ENCODE measurements around the gene SOHLH1.
"Not testable (repeated sequence)": the region's sequence is repeated elsewhere in the genome, so short reads cannot be mapped to it uniquely, and the experiment has no call there.

SOHLH1 gene

GRCh38 chr9:135684691-135685090, 14.6 kb downstream of the SOHLH1 start:
- Mint-ChIP-seq H3K36me3 (no peaks in the 10 kb centered on the region), H3K9me3 (no peaks in the 10 kb centered on the region), H3K27ac (no peak overlapping the region), H3K4me1 (no peaks in the 10 kb centered on the region), H3K27me3 (no peaks in the 10 kb centered on the region), H3K4me3 (no peak overlapping the region)
- DNase-seq = no peak
- CTCF ChIA-PET = no interaction called here

GRCh38 chr9:135683401-135684034, 15.8 kb downstream of the SOHLH1 start:
- H3K27me3 Mint-ChIP-seq = no peaks in the 10 kb centered on the region
- no peaks in the 10 kb centered on the region for H3K36me3 Mint-ChIP-seq
- no peaks in the 10 kb centered on the region for H3K4me1 Mint-ChIP-seq
- CTCF ChIA-PET = no interaction called here
- no peak for DNase-seq
- H3K27ac Mint-ChIP-seq = no peak overlapping the region
- no peaks in the 10 kb centered on the region for H3K9me3 Mint-ChIP-seq
- no peak overlapping the region for H3K4me3 Mint-ChIP-seq

GRCh38 chr9:135681161-135681560, 18.1 kb downstream of the SOHLH1 start:
- Mint-ChIP-seq H3K36me3 (no peaks in the 10 kb centered on the region), H3K27me3 (no peaks in the 10 kb centered on the region), H3K27ac (no peak overlapping the region), H3K4me1 (no peaks in the 10 kb centered on the region), H3K9me3 (no peaks in the 10 kb centered on the region), H3K4me3 (no peak overlapping the region)
- no peak for DNase-seq
- CTCF ChIA-PET = no interaction called here

GRCh38 chr9:135680056-135680455, 19.2 kb downstream of the SOHLH1 start:
- no peak for DNase-seq
- H3K36me3 Mint-ChIP-seq = no peaks in the 10 kb centered on the region

GRCh38 chr9:135678236-135679017, 20.9 kb downstream of the SOHLH1 start:
- Mint-ChIP-seq H3K4me1 (no peaks in the 10 kb centered on the region), H3K4me3 (no peak overlapping the region), H3K36me3 (no peaks in the 10 kb centered on the region), H3K27ac (no peak overlapping the region), H3K27me3 (no peaks in the 10 kb centered on the region), H3K9me3 (no peaks in the 10 kb centered on the region)
- CTCF ChIA-PET = no interaction called here
- DNase-seq = no peak

More at GRCh38 chr9:135680056-135680455, 19.2 kb downstream of the SOHLH1 start:
- H3K4me1 Mint-ChIP-seq = no peaks in the 10 kb centered on the region
- H3K4me3 Mint-ChIP-seq = no peak overlapping the region
- CTCF ChIA-PET = no interaction called here
- H3K27me3 Mint-ChIP-seq = no peaks in the 10 kb centered on the region
- H3K27ac Mint-ChIP-seq = no peak overlapping the region
- no peaks in the 10 kb centered on the region for H3K9me3 Mint-ChIP-seq

GRCh38 chr9:135677641-135678168, 21.6 kb downstream of the SOHLH1 start:
- no peak overlapping the region for H3K4me3 Mint-ChIP-seq
- no peak overlapping the region for H3K27ac Mint-ChIP-seq
- CTCF ChIA-PET = no interaction called here
- H3K9me3 Mint-ChIP-seq = no peaks in the 10 kb centered on the region
- H3K36me3 Mint-ChIP-seq = no peaks in the 10 kb centered on the region
- H3K27me3 Mint-ChIP-seq = no peaks in the 10 kb centered on the region
- H3K4me1 Mint-ChIP-seq = no peaks in the 10 kb centered on the region
- no peak for DNase-seq

GRCh38 chr9:135676891-135677290, 22.4 kb downstream of the SOHLH1 start:
- H3K9me3 Mint-ChIP-seq = no peaks in the 10 kb centered on the region
- no peak overlapping the region for H3K4me3 Mint-ChIP-seq
- H3K36me3 Mint-ChIP-seq = no peaks in the 10 kb centered on the region
- H3K27ac Mint-ChIP-seq = no peak overlapping the region
- CTCF ChIA-PET = no interaction called here
- H3K4me1 Mint-ChIP-seq = no peaks in the 10 kb centered on the region
- no peak for DNase-seq
- no peaks in the 10 kb centered on the region for H3K27me3 Mint-ChIP-seq

- no peak for DNase-seq
- Mint-ChIP-seq H3K4me3 (no peak overlapping the region), H3K27me3 (no peaks in the 10 kb centered on the region), H3K27ac (no peak overlapping the region), H3K9me3 (no peaks in the 10 kb centered on the region), H3K4me1 (no peaks in the 10 kb centered on the region), H3K36me3 (no peaks in the 10 kb centered on the region)
- CTCF ChIA-PET = no interaction called here
Observed at GRCh38 chr9:135674977-135675376, 24.3 kb downstream of the SOHLH1 start.

- H3K27me3 Mint-ChIP-seq = no peaks in the 10 kb centered on the region
- no peak overlapping the region for H3K27ac Mint-ChIP-seq
- H3K4me1 Mint-ChIP-seq = no peaks in the 10 kb centered on the region
- H3K36me3 Mint-ChIP-seq = no peaks in the 10 kb centered on the region
- H3K9me3 Mint-ChIP-seq = no peaks in the 10 kb centered on the region
- H3K4me3 Mint-ChIP-seq = no peak overlapping the region
- CTCF ChIA-PET = no interaction called here
- no peak for DNase-seq
Observed at GRCh38 chr9:135673941-135674340, 25.3 kb downstream of the SOHLH1 start.

- H3K27me3 Mint-ChIP-seq, H3K4me1 Mint-ChIP-seq, DNase-seq, H3K4me3 Mint-ChIP-seq, H3K27ac Mint-ChIP-seq, H3K36me3 Mint-ChIP-seq, H3K9me3 Mint-ChIP-seq, CTCF ChIA-PET: not testable (repeated sequence)
Observed at GRCh38 chr9:135672786-135673185, 26.5 kb downstream of the SOHLH1 start.

- Mint-ChIP-seq H3K4me1 (no peaks in the 10 kb centered on the region), H3K4me3 (no peak overlapping the region)
Observed at GRCh38 chr9:135671591-135672041, 27.7 kb downstream of the SOHLH1 start.

GRCh38 chr9:135670721-135671590, 28.3 kb downstream of the SOHLH1 start:
- Mint-ChIP-seq H3K27me3 (no peaks in the 10 kb centered on the region), H3K9me3 (no peaks in the 10 kb centered on the region), H3K4me1 (no peaks in the 10 kb centered on the region), H3K27ac (no peak overlapping the region), H3K36me3 (no peaks in the 10 kb centered on the region), H3K4me3 (no peak overlapping the region)
- CTCF ChIA-PET = no interaction called here
- DNase-seq = no peak

More at GRCh38 chr9:135671591-135672041, 27.7 kb downstream of the SOHLH1 start:
- H3K36me3 Mint-ChIP-seq = no peaks in the 10 kb centered on the region
- H3K9me3 Mint-ChIP-seq = no peaks in the 10 kb centered on the region
- H3K27me3 Mint-ChIP-seq = no peaks in the 10 kb centered on the region
- CTCF ChIA-PET = no interaction called here
- no peak overlapping the region for H3K27ac Mint-ChIP-seq
- no peak for DNase-seq

GRCh38 chr9:135669616-135670285, 29.5 kb downstream of the SOHLH1 start:
- CTCF ChIA-PET = no interaction called here
- H3K27ac Mint-ChIP-seq = no peak overlapping the region
- H3K9me3 Mint-ChIP-seq = no peaks in the 10 kb centered on the region
- H3K4me3 Mint-ChIP-seq = no peak overlapping the region
- no peaks in the 10 kb centered on the region for H3K27me3 Mint-ChIP-seq
- no peaks in the 10 kb centered on the region for H3K4me1 Mint-ChIP-seq
- no peaks in the 10 kb centered on the region for H3K36me3 Mint-ChIP-seq
- no peak for DNase-seq

GRCh38 chr9:135669018-135669417, 30.3 kb downstream of the SOHLH1 start:
- H3K4me1 Mint-ChIP-seq, H3K4me3 Mint-ChIP-seq, H3K27ac Mint-ChIP-seq, H3K36me3 Mint-ChIP-seq, H3K27me3 Mint-ChIP-seq, H3K9me3 Mint-ChIP-seq, CTCF ChIA-PET, DNase-seq: not testable (repeated sequence)
